K562 (cell line): ENCODE measurements around the gene FERMT3. TPM values are rescaled to one million over a fixed set of nuclear protein-coding genes. Genes with fewer than 3 reads are reported as not detected.

Experiments
- ATAC-seq: fragments of 200-7000 bp; cut with Tn5 transposase; 3 replicates; pipeline ENCODE4 v1.9.1; 2020; ENCODE audit warnings: moderate library complexity
- BruUV-seq: library from RNA; stranded (reverse); fragments of 400-500 nt; replicated peaks from 2 replicates; lab custom pipeline; 2021; lab: Mats Ljungman, UMichigan
- CTCF ChIA-PET: fragments of 300-600 bp; formaldehyde crosslinking; extraction: SDS; loops from one replicate; lab custom pipeline; 2021; ENCODE audit warnings: low intra/inter-chr PET ratio; lab: Yijun Ruan, JAX
- POLR2A ChIA-PET: fragments of 300-600, 350-650 bp; sonication (Branson Sonifier 250); formaldehyde crosslinking; extraction: SDS; loops from one replicate; lab custom pipeline; 2021; ENCODE audit warnings: antibody characterized with exemption, inconsistent platforms; lab: Yijun Ruan, JAX
- DNase-seq, 4 experiments: peaks; one replicate each; pipeline versions ENCODE4 v3.0.0 to v3.0.0-alpha.2; 2011 to 2018; ENCODE audit warnings: low spot score in 3 of 4, mixed read lengths in 3 of 4; ENCODE audit errors: extremely low read depth in 1 of 4
- FAIRE-seq: peaks from 2 replicates; lab custom pipeline; 2011; peaks lifted over from hg19 to GRCh38; lab: Jason Lieb, UNC
- H2AFZ ChIP-seq: 2 replicates; pipeline ENCODE4 v1.6.0; 2011; ENCODE audit warnings: low read depth, low read length, control low read depth, inconsistent platforms
- H3K27ac ChIP-seq: fragments of 200-600 bp; 3 replicates; pipeline ENCODE4 v1.8.0; 2011; ENCODE audit warnings: low read depth, mild to moderate bottlenecking, control low read depth, inconsistent platforms, low read length, moderate library complexity, mixed read lengths; ENCODE audit errors: extremely low read depth
- H3K27me3 ChIP-seq, 2 experiments: fragments of 300-600 bp in 1 of 2; 2 replicates in 1 of 2; 3 replicates in 1 of 2; pipeline versions ENCODE4 v1.6.0 to v1.8.0; 2011; ENCODE audit warnings: inconsistent platforms in 2 of 2, low read length in 2 of 2, mild to moderate bottlenecking in 1 of 2, mixed read lengths in 1 of 2, moderate library complexity in 1 of 2; ENCODE audit not compliant: control insufficient read depth in 2 of 2, insufficient read depth in 2 of 2
- H3K36me3 ChIP-seq: fragments of 300-600 bp; 3 replicates; pipeline ENCODE4 v1.8.0; 2011; ENCODE audit warnings: mild to moderate bottlenecking, low read length, inconsistent platforms; ENCODE audit not compliant: control insufficient read depth, insufficient read depth
- H3K4me1 ChIP-seq, 2 experiments: fragments of 200-600 bp in 1 of 2; replicated peaks in 1 of 2; 2 replicates in 1 of 2; 3 replicates in 1 of 2; pipeline versions ENCODE4 v1.5.1 to v1.8.0; 2011; ENCODE audit warnings: inconsistent platforms in 2 of 2, low read length in 2 of 2, mild to moderate bottlenecking in 1 of 2, mixed read lengths in 1 of 2, moderate library complexity in 1 of 2; ENCODE audit not compliant: control insufficient read depth in 2 of 2, insufficient read depth in 2 of 2
- H3K4me2 ChIP-seq: 2 replicates; pipeline ENCODE4 v1.6.1; 2011; ENCODE audit warnings: low read length, control low read depth, inconsistent platforms, mixed read lengths; ENCODE audit not compliant: insufficient read depth
- H3K4me3 ChIP-seq: fragments of 200-600 bp; sonication (generic), shearing (Covaris generic); 2 replicates; pipeline ENCODE4 v1.5.1; 2016; ENCODE audit warnings: control low read depth, inconsistent platforms
- H3K79me2 ChIP-seq: fragments of 200-600 bp; 3 replicates; pipeline ENCODE4 v1.8.0; 2011; ENCODE audit warnings: low read length, inconsistent platforms; ENCODE audit not compliant: control insufficient read depth, insufficient read depth
- H3K9ac ChIP-seq, 2 experiments: 2 replicates each; pipeline versions ENCODE4 v1.6.0 to v1.6.1; 2011; ENCODE audit warnings: low read depth in 2 of 2, low read length in 2 of 2, control low read depth in 1 of 2, inconsistent platforms in 1 of 2, mild to moderate bottlenecking in 1 of 2, mixed read lengths in 1 of 2; ENCODE audit not compliant: insufficient read depth in 1 of 2
- H3K9me1 ChIP-seq: one replicate; pipeline ENCODE4 v1.6.0; 2011; ENCODE audit warnings: inconsistent platforms, mild to moderate bottlenecking, low read length, moderate library complexity; ENCODE audit not compliant: control insufficient read depth, insufficient read depth
- H3K9me3 ChIP-seq: replicated peaks from 2 replicates; pipeline ENCODE4 v1.5.1; 2011; ENCODE audit warnings: low read depth, low read length, inconsistent platforms; ENCODE audit not compliant: control insufficient read depth, insufficient read depth
- H4K20me1 ChIP-seq: replicated peaks from 2 replicates; pipeline ENCODE4 v1.6.1; 2011; ENCODE audit warnings: low read length, inconsistent platforms, mixed read lengths; ENCODE audit not compliant: control insufficient read depth, insufficient read depth
- AFF1 ChIP-seq, 2 experiments: fragments of 450-650 bp; IDR thresholded peaks; 2 replicates each; pipeline ENCODE4 v1.6.1; 2018; ENCODE audit warnings: mild to moderate bottlenecking in 2 of 2, low read depth in 1 of 2; ENCODE audit not compliant: partially characterized antibody in 2 of 2
- CHD4 ChIP-seq: fragments of 200-600 bp; sonication (generic); IDR thresholded peaks from 3 replicates; pipeline ENCODE4 v1.6.1; 2012; ENCODE audit warnings: low read depth, mild to moderate bottlenecking, mixed read lengths, low read length, inconsistent platforms; ENCODE audit not compliant: insufficient read depth, insufficient replicate concordance, poor library complexity, severe bottlenecking
- GATAD2A ChIP-seq: fragments of 450-650 bp; IDR thresholded peaks from 2 replicates; pipeline ENCODE4 v1.6.1; 2017
- SIN3A ChIP-seq, 2 experiments: fragments of 150-350 bp in 1 of 2; IDR thresholded peaks; 2 replicates each; pipeline ENCODE4 v1.6.1; 2011 to 2016; ENCODE audit warnings: borderline replicate concordance in 2 of 2, low read depth in 2 of 2, low read length in 2 of 2, mild to moderate bottlenecking in 2 of 2, moderate library complexity in 2 of 2; ENCODE audit not compliant: control insufficient read depth in 1 of 2
- SIX5 ChIP-seq, 2 experiments: IDR thresholded peaks; 2 replicates each; pipeline ENCODE4 v1.6.1; 2011; ENCODE audit warnings: low read length in 2 of 2, borderline replicate concordance in 1 of 2, low read depth in 1 of 2, mild to moderate bottlenecking in 1 of 2, moderate library complexity in 1 of 2; ENCODE audit not compliant: insufficient read depth in 1 of 2
- ZNF217 ChIP-seq: sonication (generic); formaldehyde crosslinking; IDR thresholded peaks from 2 replicates; pipeline ENCODE4 v1.8.0; 2022; ENCODE audit warnings: mild to moderate bottlenecking, missing genetic modification reagents
- ZNF644 ChIP-seq: fragments of 200-800 bp; sonication (Bioruptor generic); IDR thresholded peaks from 2 replicates; pipeline ENCODE4 v1.6.1; 2016; ENCODE audit warnings: low read depth, missing genetic modification characterization, missing compliant biosample characterization
- WGBS: fragments of 100-300 bp; shearing (Covaris generic); methylation state at CpG from one replicate; pipeline ENCODE4 v1.1.6; 2016; ENCODE audit warnings: low coverage, mixed read lengths; ENCODE audit not compliant: insufficient coverage; ENCODE audit errors: missing lambda C conversion rate; 5-methylcytosine and 5-hydroxymethylcytosine counted together
- in situ Hi-C: fragments of 300-500 bp; cut with MboI; formaldehyde crosslinking; loops from 4 replicates; pipeline ENCODE4 v1.15.0; 2018; ENCODE audit warnings: inconsistent platforms, mixed read lengths
- intact Hi-C: fragments of 100-400 bp; cut with micrococcal nuclease; formaldehyde crosslinking; loops from 2 replicates; pipeline ENCODE4 v1.14.2; 2022
- polyA plus RNA-seq, 8 experiments: library from polyadenylated mRNA; depleted of rRNA in 4 of 8; stranded (reverse) in 5 of 8; unstranded in 3 of 8; fragments of >200 nt; fragmentation: Nextera tagmentation in 2 of 8; fragmentation: Illumina TruSeq in 1 of 8; extraction: Ambion mirVana in 2 of 8; extraction: Trizol in 1 of 8; gene quantifications; 2 replicates each; pipeline versions ENCODE4 v1.2.1 to v1.2.3, GENCODE V29; 2011 to 2014; ENCODE audit warnings: inconsistent platforms in 1 of 8, missing spikeins in 1 of 8
- total RNA-seq, 7 experiments: library from RNA; depleted of rRNA in 6 of 7; stranded (reverse); fragments of >200 nt in 6 of 7; fragmentation: Illumina TruSeq in 2 of 7; extraction: Trizol in 2 of 7; gene quantifications; 2 replicates each; pipeline versions ENCODE4 v1.2.1 to v1.2.3, GENCODE V29; 2011 to 2021; ENCODE audit warnings: low replicate concordance in 1 of 7
- TF ChIP-seq, protein P1 (sequence below): conservative IDR thresholded peaks from 2 replicates; pipeline ENCODE4 v1.6.1; 2011; ENCODE audit warnings: low read depth, mild to moderate bottlenecking, low read length; ENCODE audit not compliant: control insufficient read depth
- TF ChIP-seq, protein P2 (sequence below): sonication (generic); formaldehyde crosslinking; IDR thresholded peaks from 2 replicates; pipeline ENCODE4 v1.8.1; 2023; ENCODE audit warnings: mild to moderate bottlenecking, missing genetic modification reagents

The FERMT3 gene
- total and polyA plus RNA-seq, 9 of the 15 experiments (the other 6 are each of a cell fraction or from before 2014, with no cell fraction given): 3.2 to 275 (median 79.7) TPM

DNA sequence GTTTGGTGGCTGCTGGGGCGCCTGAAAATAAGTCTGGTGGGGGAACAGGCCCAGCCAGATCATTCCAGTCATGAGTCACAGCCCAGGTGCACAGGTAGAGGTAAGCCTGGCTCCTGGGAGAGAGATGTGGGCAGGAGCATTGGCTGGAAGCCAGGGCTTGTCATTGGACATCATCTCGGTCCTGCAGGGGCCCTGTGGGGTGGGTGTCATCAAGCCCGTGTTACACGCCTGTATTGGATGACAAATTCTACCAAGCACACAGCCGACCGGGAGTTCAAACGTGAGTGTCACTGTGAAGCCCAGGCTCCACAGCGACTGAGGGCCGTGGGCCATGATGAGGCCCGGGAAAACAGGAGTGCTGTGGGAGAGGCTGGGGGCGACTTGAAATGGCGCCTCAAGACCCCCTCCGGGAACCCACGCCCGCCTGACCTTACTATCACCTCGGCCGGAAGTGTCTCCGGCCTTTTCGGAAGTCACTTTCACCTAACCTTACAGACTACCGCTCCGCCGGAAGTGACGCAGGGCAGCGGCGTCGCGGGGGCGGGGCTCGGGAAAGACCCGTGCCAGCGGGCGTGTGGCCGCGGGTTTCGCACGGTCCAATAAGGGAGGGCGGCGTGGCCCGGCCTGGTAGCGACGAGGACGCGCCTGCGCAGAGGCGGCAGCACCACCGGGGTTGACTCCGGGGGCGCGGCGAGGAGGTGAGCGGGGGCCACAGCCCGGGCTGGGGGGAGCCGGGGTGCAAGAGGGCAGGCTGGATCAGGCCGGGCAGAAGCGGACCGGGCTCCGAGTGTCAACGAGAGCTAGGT, 34.1 kb downstream of the FERMT3 start, which contains the start of gene FKBP2:
Gene FKBP2 (plus strand): TSS at position 661 of the 806 bp plus-strand sequence. CDS start 1,293 bp downstream, outside the sequence.
- Histone ChIP-seq H3K27ac (peak within 1 kb of the TSS; percentile 95), H2AFZ (peak within 1 kb of the TSS; percentile 75), H3K4me1 (peaks cover 27 to 70% of the 10 kb centered on the region in 2 experiments), H4K20me1 (0 out of 2 replicates have a peak, but pooled peaks cover 3% of the 10 kb centered on the region), H3K4me2 (peak within 1 kb of the TSS; percentile 92), H3K9me1 (no peaks in the 10 kb centered on the region), H3K4me3 (peak within 1 kb of the TSS; percentile 99), H3K79me2 (peaks cover 57% of the 10 kb centered on the region), H3K36me3 (peaks cover 71% of the 10 kb centered on the region), H3K27me3 (no peaks in the 10 kb centered on the region), H3K9ac (peak within 1 kb of the TSS; percentile 93 to 97), H3K9me3 (no peaks in the 10 kb centered on the region)
- intact Hi-C loops: loop anchor here (10.0 kb wide), 1 partner anchor 64 kb away; the partner anchor contains the start of genes CATSPERZ and ESRRA
- WGBS: under 1% methylated on average over 51 of the region's 58 CpGs
- CTCF ChIA-PET: no interaction called here
- peak; percentile 89 to 98 (median 93) for DNase-seq
- in situ Hi-C loops: no loop called here
- peak; percentile 89 for FAIRE-seq
- POLR2A ChIA-PET: interaction anchor here (0.5 to 1.0 kb wide), 11 partner anchors 8 to 700 kb away, joined by 3 to 6 read pairs (median 5); partner anchors contain the start of genes ESRRA and FERMT3
- peak; percentile 70 for ATAC-seq
- TSS peak; percentile 85 for BruUV-seq
- TF ChIP-seq GATAD2A (peak; percentile 27; the same call in 1 of the 2 replicates), ZNF644 (tag) (no peak), AFF1 (IDR thresholded peaks at IDR 0.05; ENCODE audit: low read depth in 1 of 2, partially characterized antibody in 2 of 2) (peak in 1 of 2 experiments; percentile 37), SIN3A (IDR thresholded peaks at IDR 0.05; ENCODE audit: borderline replicate concordance in 2 of 2, control insufficient read depth in 1 of 2, low read depth in 2 of 2, low read length in 2 of 2) (peak; percentile 44 to 62; a peak in 1 of 4 replicates), CHD4 (peak; percentile 63), ZNF217 (CRISPR knock-in tag) (no peak), SIX5 (IDR thresholded peaks at IDR 0.05; ENCODE audit: borderline replicate concordance in 1 of 2, insufficient read depth in 1 of 2, low read depth in 1 of 2, low read length in 2 of 2) (no peak)
- TF ChIP-seq, protein P1, sequence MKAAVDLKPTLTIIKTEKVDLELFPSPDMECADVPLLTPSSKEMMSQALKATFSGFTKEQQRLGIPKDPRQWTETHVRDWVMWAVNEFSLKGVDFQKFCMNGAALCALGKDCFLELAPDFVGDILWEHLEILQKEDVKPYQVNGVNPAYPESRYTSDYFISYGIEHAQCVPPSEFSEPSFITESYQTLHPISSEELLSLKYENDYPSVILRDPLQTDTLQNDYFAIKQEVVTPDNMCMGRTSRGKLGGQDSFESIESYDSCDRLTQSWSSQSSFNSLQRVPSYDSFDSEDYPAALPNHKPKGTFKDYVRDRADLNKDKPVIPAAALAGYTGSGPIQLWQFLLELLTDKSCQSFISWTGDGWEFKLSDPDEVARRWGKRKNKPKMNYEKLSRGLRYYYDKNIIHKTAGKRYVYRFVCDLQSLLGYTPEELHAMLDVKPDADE: peak; percentile 39
- TF ChIP-seq, protein P2, sequence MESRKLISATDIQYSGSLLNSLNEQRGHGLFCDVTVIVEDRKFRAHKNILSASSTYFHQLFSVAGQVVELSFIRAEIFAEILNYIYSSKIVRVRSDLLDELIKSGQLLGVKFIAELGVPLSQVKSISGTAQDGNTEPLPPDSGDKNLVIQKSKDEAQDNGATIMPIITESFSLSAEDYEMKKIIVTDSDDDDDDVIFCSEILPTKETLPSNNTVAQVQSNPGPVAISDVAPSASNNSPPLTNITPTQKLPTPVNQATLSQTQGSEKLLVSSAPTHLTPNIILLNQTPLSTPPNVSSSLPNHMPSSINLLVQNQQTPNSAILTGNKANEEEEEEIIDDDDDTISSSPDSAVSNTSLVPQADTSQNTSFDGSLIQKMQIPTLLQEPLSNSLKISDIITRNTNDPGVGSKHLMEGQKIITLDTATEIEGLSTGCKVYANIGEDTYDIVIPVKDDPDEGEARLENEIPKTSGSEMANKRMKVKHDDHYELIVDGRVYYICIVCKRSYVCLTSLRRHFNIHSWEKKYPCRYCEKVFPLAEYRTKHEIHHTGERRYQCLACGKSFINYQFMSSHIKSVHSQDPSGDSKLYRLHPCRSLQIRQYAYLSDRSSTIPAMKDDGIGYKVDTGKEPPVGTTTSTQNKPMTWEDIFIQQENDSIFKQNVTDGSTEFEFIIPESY: peak; percentile 32; the same call in 1 of the 2 replicates
